Measurements from ENCODE around the gene CACNA1B.
"Not testable (repeated sequence)": the region's sequence is repeated elsewhere in the genome, so short reads cannot be mapped to it uniquely, and the experiment has no call there.

CACNA1B gene

GRCh38 chr9:138122676-138123075 lies 245.1 kb downstream of the CACNA1B start:
- in situ Hi-C loops (cut with MboI; ENCODE audit: low sequenced_read_pairs): no loop called here

GRCh38 chr9:138123086-138123485 lies 245.5 kb downstream of the CACNA1B start:
- in situ Hi-C loops (cut with MboI; ENCODE audit: low sequenced_read_pairs): no loop called here

GRCh38 chr9:138126090-138126857 lies 248.7 kb downstream of the CACNA1B start:
- in situ Hi-C loops (cut with MboI; ENCODE audit: low sequenced_read_pairs): not testable (repeated sequence)

GRCh38 chr9:138126858-138127584 lies 249.4 kb downstream of the CACNA1B start:
- in situ Hi-C loops (cut with MboI; ENCODE audit: low sequenced_read_pairs): not testable (repeated sequence)

- in situ Hi-C loops (cut with MboI; ENCODE audit: low sequenced_read_pairs): not testable (repeated sequence)
Measured at GRCh38 chr9:138128027-138128426, 250.4 kb downstream of the CACNA1B start.

GRCh38 chr9:138129318-138129717 lies 251.7 kb downstream of the CACNA1B start:
- in situ Hi-C loops (cut with MboI; ENCODE audit: low sequenced_read_pairs): not testable (repeated sequence)

DNA sequence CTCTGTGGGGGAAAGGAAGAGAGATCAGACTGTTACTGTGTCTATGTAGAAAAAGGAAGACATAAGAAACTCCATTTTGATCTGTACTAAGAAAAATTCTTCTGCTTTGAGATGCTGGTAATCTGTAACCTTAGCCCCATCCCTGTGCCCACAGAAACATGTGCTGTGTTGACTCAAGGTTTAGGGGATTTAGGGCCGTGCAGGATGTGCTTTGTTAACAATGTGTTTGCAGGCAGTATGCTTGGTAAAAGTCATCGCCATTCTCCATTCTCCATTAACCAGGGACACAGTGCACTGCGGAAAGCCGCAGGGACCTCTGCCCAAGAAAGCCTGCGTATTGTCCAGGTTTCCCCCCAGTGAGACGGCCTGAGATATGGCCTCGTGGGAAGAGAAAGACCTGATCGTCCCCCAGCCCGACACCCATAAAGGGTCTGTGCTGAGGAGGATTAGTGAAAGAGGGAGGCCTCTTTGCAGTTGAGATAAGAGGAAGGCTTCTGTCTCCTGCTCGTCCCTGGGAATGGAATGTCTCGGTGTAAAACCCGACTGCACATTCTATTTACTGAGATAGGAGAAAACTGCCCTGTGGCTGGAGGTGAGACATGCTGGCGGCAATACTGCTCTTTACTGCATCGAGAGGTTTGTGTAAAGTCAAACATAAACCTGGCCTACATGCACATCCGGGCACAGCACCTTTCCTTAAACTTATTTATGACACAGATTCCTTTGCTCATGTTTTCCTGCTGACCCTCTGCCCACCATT lies 255.5 kb downstream of the CACNA1B start:
- in situ Hi-C loops (cut with MboI; ENCODE audit: low sequenced_read_pairs): not testable (repeated sequence)

GRCh38 chr9:138134581-138134980 lies 257.0 kb downstream of the CACNA1B start:
- in situ Hi-C loops (cut with MboI; ENCODE audit: low sequenced_read_pairs): not testable (repeated sequence)

- in situ Hi-C loops (cut with MboI; ENCODE audit: low sequenced_read_pairs): not testable (repeated sequence)
Measured at GRCh38 chr9:138139096-138139495, 261.5 kb downstream of the CACNA1B start.

- in situ Hi-C loops (cut with MboI; ENCODE audit: low sequenced_read_pairs): not testable (repeated sequence)
Measured at GRCh38 chr9:138140980-138141379, 263.4 kb downstream of the CACNA1B start.

- in situ Hi-C loops (cut with MboI; ENCODE audit: low sequenced_read_pairs): not testable (repeated sequence)
Measured at GRCh38 chr9:138142528-138143244, 265.1 kb downstream of the CACNA1B start.

- in situ Hi-C loops (cut with MboI; ENCODE audit: low sequenced_read_pairs): not testable (repeated sequence)
Measured at GRCh38 chr9:138143491-138143890, 265.9 kb downstream of the CACNA1B start.

DNA sequence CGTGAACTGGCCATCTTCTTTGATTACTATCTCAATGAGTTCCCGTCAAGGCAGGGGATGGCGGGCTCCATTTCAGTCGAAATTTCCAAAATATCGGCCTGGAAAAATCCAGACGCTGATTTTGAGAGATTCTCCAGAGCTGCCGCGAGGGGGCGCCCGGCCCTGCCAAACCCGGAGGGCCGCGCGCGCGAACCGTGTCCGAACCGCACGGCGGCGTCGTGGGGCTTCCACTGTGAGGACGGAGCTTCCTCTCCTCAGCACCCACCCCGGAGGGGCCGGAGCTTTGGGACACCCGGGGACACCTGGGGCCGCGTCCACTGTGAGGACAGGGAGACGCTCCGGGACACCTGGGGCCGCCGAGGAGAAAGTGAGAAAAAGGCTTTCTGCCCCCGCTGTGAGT lies 270.0 kb downstream of the CACNA1B start:
- in situ Hi-C loops (cut with MboI; ENCODE audit: low sequenced_read_pairs): not testable (repeated sequence)

DNA sequence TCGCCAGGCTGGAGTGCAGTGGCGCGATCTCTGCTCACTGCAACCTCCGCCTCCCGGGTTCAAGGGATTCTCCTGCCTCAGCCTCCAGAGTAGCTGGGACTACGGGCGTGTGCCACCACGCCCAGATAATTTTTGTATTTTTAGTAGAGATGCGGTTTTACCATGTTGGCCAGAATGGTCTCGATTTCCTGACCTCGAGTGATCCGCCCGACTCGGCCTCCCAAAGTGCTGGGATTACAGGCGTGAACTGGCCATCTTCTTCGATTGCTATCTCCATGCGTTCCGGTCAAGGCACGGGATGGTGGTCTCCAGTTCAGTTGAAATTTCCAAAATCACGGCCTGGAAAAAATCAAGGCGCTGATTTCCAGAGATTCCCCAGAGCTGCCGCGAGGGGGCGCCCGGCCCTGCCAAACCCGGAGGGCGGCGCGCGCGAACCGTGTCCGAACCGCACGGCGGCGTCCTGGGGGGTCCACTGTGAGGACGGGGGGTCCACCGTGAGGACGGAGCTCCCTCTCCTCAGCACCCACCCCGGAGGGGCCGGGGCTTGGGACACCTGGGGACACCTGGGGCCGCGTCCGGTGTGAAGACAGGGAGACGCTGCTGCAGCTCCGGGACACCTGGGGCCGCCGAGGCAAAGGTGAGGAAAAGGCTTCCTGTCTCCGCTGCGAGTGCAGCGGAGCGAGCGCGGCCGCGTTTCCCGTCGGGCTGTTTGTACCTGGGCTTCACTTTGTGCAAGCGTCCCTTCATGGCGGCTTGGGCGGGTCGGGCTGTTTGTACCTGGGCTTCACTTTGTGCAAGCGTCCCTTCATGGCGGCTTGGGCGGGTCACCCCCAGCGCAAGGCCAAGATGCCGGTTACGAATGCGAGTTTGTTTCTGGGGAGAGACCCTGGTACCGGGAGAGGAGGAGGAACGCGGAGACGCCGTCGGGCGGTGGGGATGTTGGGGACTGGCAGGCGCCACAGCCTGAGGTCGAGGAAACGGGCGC lies 272.4 kb downstream of the CACNA1B start:
- in situ Hi-C loops (cut with MboI; ENCODE audit: low sequenced_read_pairs): not testable (repeated sequence)

- in situ Hi-C loops (cut with MboI; ENCODE audit: low sequenced_read_pairs): not testable (repeated sequence)
Measured at GRCh38 chr9:138155788-138156187, 278.2 kb downstream of the CACNA1B start.

DNA sequence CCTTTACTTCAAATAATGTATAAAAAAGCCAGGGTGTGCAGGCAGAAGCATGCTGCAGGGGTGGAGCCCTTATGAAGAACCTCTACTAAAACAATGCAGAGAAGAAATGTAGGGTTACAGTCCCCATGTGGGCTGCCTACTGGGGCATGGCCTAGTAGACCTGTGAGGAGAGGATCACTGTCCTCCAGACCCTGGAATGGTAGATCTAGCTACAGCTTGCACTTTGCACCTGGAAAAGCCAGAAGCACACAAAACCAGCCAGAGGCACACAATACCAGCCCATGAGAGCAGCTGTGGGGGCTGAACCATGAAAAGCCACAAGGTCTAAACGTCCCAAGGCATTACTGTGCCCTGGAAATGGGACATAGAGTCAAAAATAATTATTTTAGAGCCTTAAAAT lies 289.2 kb downstream of the CACNA1B start:
- in situ Hi-C loops (cut with MboI; ENCODE audit: low sequenced_read_pairs): not testable (repeated sequence)

Data from HL-60/S4 (cell line).